ENCODE results near the gene ELF5.

DNA sequence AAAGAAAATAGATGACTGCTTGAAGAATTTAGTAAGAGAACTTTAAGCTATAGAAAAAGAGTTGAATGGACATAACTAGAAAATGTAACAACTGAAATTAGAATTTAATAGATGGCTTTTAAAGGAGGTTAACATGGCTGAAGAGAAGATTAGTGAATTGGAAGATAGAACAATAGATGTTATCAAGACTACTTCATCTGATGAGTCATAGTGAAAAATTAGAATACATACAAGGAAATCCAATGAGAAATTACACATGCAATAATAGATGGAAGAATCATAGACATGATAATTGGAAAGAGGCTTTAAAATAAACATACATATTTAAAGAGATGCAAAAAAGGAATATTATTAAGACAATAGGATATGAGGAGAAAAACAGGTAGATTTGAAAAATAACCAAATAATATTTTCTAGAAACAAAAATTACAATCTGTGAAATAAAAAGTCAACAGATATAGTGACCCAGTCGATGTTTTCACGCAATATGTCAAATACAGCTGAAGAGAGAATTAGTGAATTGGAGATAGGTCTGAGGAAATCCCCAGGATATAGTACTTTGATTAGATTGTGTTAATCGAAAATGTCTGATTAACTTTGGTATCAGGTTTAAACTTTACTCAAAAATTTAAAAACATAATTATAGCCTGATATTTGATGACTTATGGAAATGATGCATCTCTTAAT is 46.6 kb downstream of the ELF5 start:
- no peak for TF ChIP-seq CTCF (IDR thresholded peaks at IDR 0.05)
- TF ChIP-seq EZH2 (IDR thresholded peaks at IDR 0.05; ENCODE audit: borderline replicate concordance, insufficient read depth, low read depth, low read length, poor library complexity, severe bottlenecking), result no peak
